GM19395 (cell line): ENCODE measurements around the gene TNIK.
"Not testable (repeated sequence)": the region's sequence is repeated elsewhere in the genome, so short reads cannot be mapped to it uniquely, and the experiment has no call there.

Experiments used
- ATAC-seq: cut with Tn5 transposase; IDR thresholded peaks from one replicate; pipeline ENCODE4 v1.9.1; 2021; ENCODE audit warnings: mild to moderate bottlenecking, moderate library complexity; ENCODE audit not compliant: unreplicated experiment

Gene TNIK

GRCh38 chr3:171320750-171321558 lies 139.3 kb downstream of the TNIK start:
- no peak for ATAC-seq

- ATAC-seq = no peak
Measured at GRCh38 chr3:171317171-171317570, 143.0 kb downstream of the TNIK start.

- no peak for ATAC-seq
Measured at GRCh38 chr3:171315919-171316318, 144.3 kb downstream of the TNIK start.

GRCh38 chr3:171315101-171315500 lies 145.1 kb downstream of the TNIK start:
- no peak for ATAC-seq

- no peak for ATAC-seq
Measured at GRCh38 chr3:171314341-171314740, 145.9 kb downstream of the TNIK start.

- no peak for ATAC-seq
Measured at GRCh38 chr3:171313702-171314101, 146.5 kb downstream of the TNIK start.

- no peak for ATAC-seq
Measured at GRCh38 chr3:171312741-171313140, 147.5 kb downstream of the TNIK start.

- ATAC-seq = no peak
Measured at GRCh38 chr3:171311784-171312183, 148.4 kb downstream of the TNIK start.

GRCh38 chr3:171309906-171310359 lies 150.3 kb downstream of the TNIK start:
- ATAC-seq = no peak

- ATAC-seq = no peak
Measured at GRCh38 chr3:171307988-171308387, 152.2 kb downstream of the TNIK start.

- no peak for ATAC-seq
Measured at GRCh38 chr3:171307046-171307585, 153.1 kb downstream of the TNIK start.

GRCh38 chr3:171306631-171307030 lies 153.6 kb downstream of the TNIK start:
- ATAC-seq = no peak

GRCh38 chr3:171305823-171306222 lies 154.4 kb downstream of the TNIK start:
- not testable (repeated sequence) for ATAC-seq

GRCh38 chr3:171304498-171304897 lies 155.7 kb downstream of the TNIK start:
- not testable (repeated sequence) for ATAC-seq

GRCh38 chr3:171304017-171304416 lies 156.2 kb downstream of the TNIK start:
- not testable (repeated sequence) for ATAC-seq

- no peak for ATAC-seq
Measured at GRCh38 chr3:171301998-171302397, 158.2 kb downstream of the TNIK start.

- no peak for ATAC-seq
Measured at GRCh38 chr3:171301002-171301401, 159.2 kb downstream of the TNIK start.

- ATAC-seq = no peak
Measured at GRCh38 chr3:171297951-171298350, 162.3 kb downstream of the TNIK start.

- ATAC-seq = no peak
Measured at GRCh38 chr3:171297207-171297606, 163.0 kb downstream of the TNIK start.

- ATAC-seq = no peak
Measured at GRCh38 chr3:171295484-171296373, 164.5 kb downstream of the TNIK start.

- ATAC-seq = peak; percentile 59
Measured at GRCh38 chr3:171293142-171293782, 166.9 kb downstream of the TNIK start.
